ENCODE results near the gene MEI1. TPM values are rescaled to one million over a fixed set of nuclear protein-coding genes. Genes with fewer than 3 reads are reported as not detected.

Gene MEI1
- total and polyA plus RNA-seq, 2 of the 4 experiments (the other 2 are of a cell fraction) = 0.90 to 2.6 TPM

- Histone ChIP-seq H3K27ac (ENCODE audit: insufficient read depth, low read length) (no peak overlapping the region; the same call in 1 of the 2 replicates), H2AFZ (replicated peaks; ENCODE audit: low read length, poor library complexity) (peak overlapping the region; percentile 100), H3K9ac (ENCODE audit: low read depth, low read length) (peak overlapping the region; percentile 83), H3K9me3 (ENCODE audit: control insufficient read depth, insufficient read depth, low read length) (no peaks in the 10 kb centered on the region), H3K36me3 (ENCODE audit: control insufficient read depth, insufficient read depth, low read length) (no peaks in the 10 kb centered on the region), H3K4ac (ENCODE audit: low read depth, low read length) (peak overlapping the region; percentile 48), H4K20me1 (ENCODE audit: insufficient read depth, low read length) (no peaks in the 10 kb centered on the region), H3K9me1 (ENCODE audit: insufficient read depth, low read length) (peaks cover 7% of the 10 kb centered on the region), H3K4me2 (ENCODE audit: low read depth, low read length) (peak overlapping the region; percentile 70), H4K91ac (ENCODE audit: insufficient read depth, low read depth, low read length) (no peak overlapping the region), H2BK5ac (ENCODE audit: low read depth, low read length, poor library complexity, severe bottlenecking) (no peak overlapping the region), H2AK9ac (replicated peaks; ENCODE audit: low read depth, low read length, poor library complexity) (peak overlapping the region; percentile 91), H2BK120ac (ENCODE audit: low read depth, low read length) (no peak overlapping the region), H2BK15ac (ENCODE audit: low read depth, low read length) (no peak overlapping the region), H2BK20ac (ENCODE audit: low read depth, low read length) (no peak overlapping the region), H4K5ac (ENCODE audit: low read depth, low read length) (no peak overlapping the region), H3K14ac (replicated peaks; ENCODE audit: low read depth, low read length) (peak overlapping the region; percentile 79), H3K27me3 (ENCODE audit: control insufficient read depth, insufficient read depth, low read length) (no peaks in the 10 kb centered on the region), H3K4me1 (ENCODE audit: control insufficient read depth, insufficient read depth, low read length) (peaks cover 11% of the 10 kb centered on the region), H3K79me1 (ENCODE audit: low read depth in 1 of 2, low read length in 2 of 2) (peaks cover 15 to 23% of the 10 kb centered on the region in 2 experiments; a peak in 3 of 4 replicates), H3K56ac (ENCODE audit: extremely low read depth, insufficient read depth, low read length) (no peak overlapping the region; the same call in 1 of the 2 replicates), H2AK5ac (ENCODE audit: low read depth, low read length) (no peak overlapping the region), H3K4me3 (ENCODE audit: insufficient read depth, low read depth, low read length) (peak overlapping the region; percentile 91), H4K8ac (ENCODE audit: low read depth in 2 of 2, low read length in 2 of 2) (peak overlapping the region; percentile 75 to 93; a peak in 1 of 4 replicates), H3K23ac (ENCODE audit: low read depth, low read length) (peak overlapping the region; percentile 70; the same call in 1 of the 2 replicates), H3K18ac (ENCODE audit: low read depth, low read length) (no peak overlapping the region)
- ChIA-PET CTCF (interaction anchor here (1.0 to 1.9 kb wide), 2 partner anchors 37 to 104 kb away, joined by 3 to 7 read pairs; no protein-coding TSS in a partner anchor), POLR2A (ENCODE audit: unreplicated experiment) (interaction anchor here (1.1 kb wide), 1 partner anchor 46 kb away, joined by 4 read pairs; no protein-coding TSS in a partner anchor)
- intact Hi-C loops (cut with micrococcal nuclease) = no loop called here
- ATAC-seq (ENCODE audit: low read depth) (no peak), DNase-seq (no peak)
- no CpG with 5 or more reads among the region's 4 CpGs for WGBS, 2 experiments (ENCODE audit: extremely low coverage in 2 of 2, insufficient read length in 1 of 2)
- dilution Hi-C loops (cut with HindIII; ENCODE audit: low sequenced_read_pairs, unreplicated experiment) = no loop called here
- in situ Hi-C loops (cut with MboI; ENCODE audit: low sequenced_read_pairs) = no loop called here
- no TSS peak for BruUV-seq (replicated peaks)
- TF ChIP-seq CTCF (conservative IDR thresholded peaks at IDR 0.05; ENCODE audit: low read depth, low read length) = no peak
- no peak for TF ChIP-seq RCOR1 (IDR thresholded peaks at IDR 0.05; ENCODE audit: insufficient replicate concordance, low read length)
- no peak for TF ChIP-seq CHD1 (IDR thresholded peaks at IDR 0.05; ENCODE audit: low read depth, low read length)
- no peak for TF ChIP-seq POLR2A (IDR thresholded peaks at IDR 0.05; ENCODE audit: low read depth, low read length)
- no peak for TF ChIP-seq CEBPB (IDR thresholded peaks at IDR 0.05; ENCODE audit: low read depth, low read length)
- TF ChIP-seq SMC3 (IDR thresholded peaks at IDR 0.05; ENCODE audit: low read depth, low read length) = no peak
- TF ChIP-seq RFX5 (IDR thresholded peaks at IDR 0.05; ENCODE audit: low read depth, low read length) = no peak
- no peak for TF ChIP-seq RAD21 (IDR thresholded peaks at IDR 0.05; ENCODE audit: low read length)
- TF ChIP-seq MAFK (IDR thresholded peaks at IDR 0.05; ENCODE audit: low read depth, low read length) = no peak
- no peak for TF ChIP-seq USF2 (IDR thresholded peaks at IDR 0.05; ENCODE audit: low read depth, low read length)
- TF ChIP-seq NFE2L2 (IDR thresholded peaks at IDR 0.05; ENCODE audit: low read depth, low read length) = no peak
These were observed 102.0 kb downstream of the MEI1 start for GRCh38 chr22:41801147-41801819.
